SK-N-SH treated with all-trans-retinoic acid at 6 μM for 48 hours (cell line): ENCODE measurements around the gene GOLGA6A.

ENCODE experiments used
- ATAC-seq: fragments of 200-7000 bp; cut with Tn5 transposase; 3 replicates; pipeline ENCODE4 v1.9.1; 2020; ENCODE audit warnings: mild to moderate bottlenecking, moderate library complexity
- ARNTL ChIP-seq: fragments of 450-650 bp; formaldehyde crosslinking; IDR thresholded peaks from 2 replicates; pipeline ENCODE4 v1.5.0; 2020; ENCODE audit warnings: low read depth, mild to moderate bottlenecking, moderate library complexity, borderline replicate concordance
- BACH2 ChIP-seq: fragments of 250-450 bp; sonication (Bioruptor Pico); IDR thresholded peaks from 2 replicates; pipeline ENCODE4 v1.9.0; 2021; ENCODE audit warnings: mild to moderate bottlenecking, borderline replicate concordance
- CREB5 ChIP-seq: fragments of 250-450 bp; sonication (Bioruptor Pico); IDR thresholded peaks from 2 replicates; pipeline ENCODE4 v1.5.1; 2020; ENCODE audit warnings: low read depth, mild to moderate bottlenecking, moderate library complexity
- CSDC2 ChIP-seq: fragments of 250-450 bp; sonication (Bioruptor Pico); IDR thresholded peaks from 2 replicates; pipeline ENCODE4 v1.5.0; 2020; ENCODE audit warnings: mild to moderate bottlenecking, moderate library complexity
- CSRNP3 ChIP-seq: fragments of 250-450 bp; sonication (Bioruptor Pico); IDR thresholded peaks from 2 replicates; pipeline ENCODE4 v1.5.1; 2021; ENCODE audit warnings: mild to moderate bottlenecking, moderate library complexity
- ESRRG ChIP-seq: fragments of 250-450 bp; sonication (Bioruptor Pico); IDR thresholded peaks from 2 replicates; pipeline ENCODE4 v1.6.1; 2021; ENCODE audit warnings: mild to moderate bottlenecking
- GLIS3 ChIP-seq: fragments of 250-450 bp; sonication (Bioruptor Pico); IDR thresholded peaks from 2 replicates; pipeline ENCODE4 v1.5.0; 2020; ENCODE audit warnings: mild to moderate bottlenecking, moderate library complexity
- ISL1 ChIP-seq: fragments of 250-450 bp; sonication (Bioruptor Pico); IDR thresholded peaks from 2 replicates; pipeline ENCODE4 v2.1.2; 2022; ENCODE audit warnings: mild to moderate bottlenecking, moderate library complexity
- OSR1 ChIP-seq: fragments of 250-450 bp; sonication (Bioruptor Pico); IDR thresholded peaks from 2 replicates; pipeline ENCODE4 v1.8.0; 2022; ENCODE audit warnings: moderate library complexity, mild to moderate bottlenecking, inconsistent platforms
- PATZ1 ChIP-seq: fragments of 250-450 bp; sonication (Bioruptor Pico); IDR thresholded peaks from 2 replicates; pipeline ENCODE4 v1.8.0; 2020; ENCODE audit warnings: mild to moderate bottlenecking, moderate library complexity, borderline replicate concordance
- POU6F1 ChIP-seq: fragments of 250-450 bp; sonication (Bioruptor Pico); IDR thresholded peaks from 2 replicates; pipeline ENCODE4 v1.8.0; 2021; ENCODE audit warnings: low read depth, mild to moderate bottlenecking, moderate library complexity, borderline replicate concordance
- PPARA ChIP-seq: fragments of 250-450 bp; sonication (Bioruptor Pico); IDR thresholded peaks from 2 replicates; pipeline ENCODE4 v1.5.0; 2020; ENCODE audit warnings: mild to moderate bottlenecking, borderline replicate concordance
- RARB ChIP-seq: fragments of 250-450 bp; sonication (Bioruptor Pico); IDR thresholded peaks from 2 replicates; pipeline ENCODE4 v1.8.0; 2021; ENCODE audit warnings: mild to moderate bottlenecking, moderate library complexity
- SNAI2 ChIP-seq: fragments of 250-450 bp; sonication (Bioruptor Pico); IDR thresholded peaks from 2 replicates; pipeline ENCODE4 v1.5.0; 2020; ENCODE audit warnings: mild to moderate bottlenecking, moderate library complexity
- TCF4 ChIP-seq: fragments of 250-450 bp; sonication (Bioruptor Pico); IDR thresholded peaks from 2 replicates; pipeline ENCODE4 v1.8.0; 2021; ENCODE audit warnings: mild to moderate bottlenecking, moderate library complexity, borderline replicate concordance
- TOX ChIP-seq: fragments of 250-450 bp; sonication (Bioruptor Pico); IDR thresholded peaks from 2 replicates; pipeline ENCODE4 v1.8.0; 2021; ENCODE audit warnings: mild to moderate bottlenecking, moderate library complexity, borderline replicate concordance
- TSHZ2 ChIP-seq: fragments of 250-450 bp; sonication (Bioruptor Pico); IDR thresholded peaks from 2 replicates; pipeline ENCODE4 v1.5.0; 2020; ENCODE audit warnings: mild to moderate bottlenecking, moderate library complexity
- ZC3H10 ChIP-seq: fragments of 250-450 bp; sonication (Bioruptor Pico); IDR thresholded peaks from 2 replicates; pipeline ENCODE4 v1.5.1; 2021; ENCODE audit warnings: mild to moderate bottlenecking, moderate library complexity
- ZFP3 ChIP-seq: fragments of 250-450 bp; sonication (Bioruptor Pico); IDR thresholded peaks from 2 replicates; pipeline ENCODE4 v1.5.0; 2020; ENCODE audit warnings: mild to moderate bottlenecking, moderate library complexity
- ZFP30 ChIP-seq: fragments of 450-650 bp; formaldehyde crosslinking; IDR thresholded peaks from 2 replicates; pipeline ENCODE4 v1.5.0; 2022; ENCODE audit warnings: mild to moderate bottlenecking, moderate library complexity
- ZNF565 ChIP-seq: fragments of 450-650 bp; formaldehyde crosslinking; conservative IDR thresholded peaks from 2 replicates; pipeline ENCODE4 v1.5.0; 2020; ENCODE audit warnings: low read depth, mild to moderate bottlenecking, moderate library complexity
- ZNF70 ChIP-seq: fragments of 450-650 bp; formaldehyde crosslinking; IDR thresholded peaks from 2 replicates; pipeline ENCODE4 v1.5.0; 2020; ENCODE audit warnings: mild to moderate bottlenecking, moderate library complexity
- ZNF8 ChIP-seq: fragments of 450-650 bp; formaldehyde crosslinking; IDR thresholded peaks from 2 replicates; pipeline ENCODE4 v1.5.0; 2020; ENCODE audit warnings: mild to moderate bottlenecking, moderate library complexity

Gene GOLGA6A

GRCh38 chr15:74050556-74051234 lies 31.7 kb downstream of the GOLGA6A start:
- ATAC-seq = peak; percentile 28
- TF ChIP-seq PPARA (CRISPR knock-in tag) (no peak), ESRRG (CRISPR knock-in tag) (no peak), POU6F1 (CRISPR knock-in tag) (no peak), ZNF8 (CRISPR knock-in tag) (no peak), ARNTL (CRISPR knock-in tag) (no peak), ZFP30 (no peak), ISL1 (no peak), TOX (CRISPR knock-in tag) (no peak), ZNF70 (CRISPR knock-in tag) (no peak), TCF4 (CRISPR knock-in tag) (no peak)

GRCh38 chr15:74050127-74050526 lies 32.2 kb downstream of the GOLGA6A start:
- no peak for TF ChIP-seq OSR1 (CRISPR knock-in tag)
- TF ChIP-seq ZNF8 (CRISPR knock-in tag) = no peak
- TF ChIP-seq GLIS3 (CRISPR knock-in tag) = no peak
- no peak for TF ChIP-seq ESRRG (CRISPR knock-in tag)
- no peak for TF ChIP-seq CSRNP3 (CRISPR knock-in tag)
- TF ChIP-seq ISL1 = no peak
- TF ChIP-seq CSDC2 (CRISPR knock-in tag) = no peak
- TF ChIP-seq ZC3H10 (CRISPR knock-in tag) = no peak
- TF ChIP-seq CREB5 = no peak
- TF ChIP-seq ARNTL (CRISPR knock-in tag) = no peak
- no peak for TF ChIP-seq TCF4 (CRISPR knock-in tag)
- no peak for TF ChIP-seq TOX (CRISPR knock-in tag)
- no peak for TF ChIP-seq POU6F1 (CRISPR knock-in tag)
- TF ChIP-seq RARB = no peak
- no peak for TF ChIP-seq ZFP3 (CRISPR knock-in tag)
- no peak for TF ChIP-seq ZNF565 (CRISPR knock-in tag)
- no peak for TF ChIP-seq SNAI2 (CRISPR knock-in tag)
- ATAC-seq = no peak

- no peak for ATAC-seq
- TF ChIP-seq CREB5 (no peak), PPARA (CRISPR knock-in tag) (no peak), OSR1 (CRISPR knock-in tag) (no peak), TSHZ2 (CRISPR knock-in tag) (no peak), BACH2 (no peak), TCF4 (CRISPR knock-in tag) (no peak), ESRRG (CRISPR knock-in tag) (no peak), PATZ1 (CRISPR knock-in tag) (no peak), ZNF8 (CRISPR knock-in tag) (no peak), ZFP30 (no peak), CSDC2 (CRISPR knock-in tag) (no peak), ARNTL (CRISPR knock-in tag) (no peak), ZNF565 (CRISPR knock-in tag) (no peak), RARB (no peak), ISL1 (no peak)
Observed at GRCh38 chr15:74046275-74046674, 36.1 kb downstream of the GOLGA6A start.
